A549 (cell line): ENCODE measurements around the gene ARHGAP44.
A peak's percentile ranks its signal among the peaks of the same experiment; 100 is the strongest.

Experiments
- CBX2 ChIP-seq: fragments of 200-600 bp; sonication (generic); IDR thresholded peaks from 2 replicates; pipeline ENCODE4 v1.6.1; 2016; ENCODE audit warnings: low read depth, mild to moderate bottlenecking, borderline replicate concordance
- CEBPB ChIP-seq, 2 experiments: fragments of >200 bp in 1 of 2; sonication (Bioruptor Twin) in 1 of 2; formaldehyde crosslinking in 1 of 2; IDR thresholded peaks; 2 replicates each; pipeline ENCODE4 v1.6.1; 2012 to 2016
- ESRRA ChIP-seq: fragments of 150-350 bp; IDR thresholded peaks from 2 replicates; pipeline ENCODE4 v1.6.1; 2014; ENCODE audit warnings: mild to moderate bottlenecking, low read length, borderline replicate concordance
- MAZ ChIP-seq: fragments of 150-350 bp; IDR thresholded peaks from 2 replicates; pipeline ENCODE4 v1.6.1; 2014; ENCODE audit warnings: antibody characterized with exemption, low read depth, low read length, borderline replicate concordance
- NR3C1 ChIP-seq: fragments of >200 bp; sonication (Bioruptor Twin); formaldehyde crosslinking; IDR thresholded peaks from 3 replicates; pipeline ENCODE4 v1.6.1; 2017
- POLR2A ChIP-seq: IDR thresholded peaks from 2 replicates; pipeline ENCODE4 v1.6.1; 2012; ENCODE audit warnings: mild to moderate bottlenecking, low read length
- RAD21 ChIP-seq, 2 experiments: fragments of >200 bp in 1 of 2; sonication (Bioruptor Twin) in 1 of 2; formaldehyde crosslinking in 1 of 2; IDR thresholded peaks in 1 of 2; conservative IDR thresholded peaks in 1 of 2; 2 replicates in 1 of 2; 3 replicates in 1 of 2; pipeline ENCODE4 v1.6.1; 2012 to 2018; ENCODE audit warnings: inconsistent platforms in 1 of 2
- RARB ChIP-seq: fragments of 250-450 bp; sonication (Bioruptor Pico); IDR thresholded peaks from 2 replicates; pipeline ENCODE4 v1.8.0; 2021; ENCODE audit warnings: mild to moderate bottlenecking, moderate library complexity
- RFX5 ChIP-seq: fragments of 450-650 bp; IDR thresholded peaks from 2 replicates; pipeline ENCODE4 v1.7.1; 2014; ENCODE audit warnings: antibody characterized with exemption, mild to moderate bottlenecking, moderate library complexity
- TF ChIP-seq, protein P1 (sequence below): fragments of >200 bp; sonication (Bioruptor Twin); formaldehyde crosslinking; IDR thresholded peaks from 3 replicates; pipeline ENCODE4 v1.5.1; 2016
- TF ChIP-seq, protein P2 (sequence below): fragments of 250-450 bp; sonication (Bioruptor Pico); IDR thresholded peaks from 2 replicates; pipeline ENCODE4 v1.5.0; 2020; ENCODE audit warnings: low read depth, mild to moderate bottlenecking, moderate library complexity
- TF ChIP-seq, protein P3 (sequence below): IDR thresholded peaks from 2 replicates; pipeline ENCODE4 v1.6.1; 2012

DNA sequence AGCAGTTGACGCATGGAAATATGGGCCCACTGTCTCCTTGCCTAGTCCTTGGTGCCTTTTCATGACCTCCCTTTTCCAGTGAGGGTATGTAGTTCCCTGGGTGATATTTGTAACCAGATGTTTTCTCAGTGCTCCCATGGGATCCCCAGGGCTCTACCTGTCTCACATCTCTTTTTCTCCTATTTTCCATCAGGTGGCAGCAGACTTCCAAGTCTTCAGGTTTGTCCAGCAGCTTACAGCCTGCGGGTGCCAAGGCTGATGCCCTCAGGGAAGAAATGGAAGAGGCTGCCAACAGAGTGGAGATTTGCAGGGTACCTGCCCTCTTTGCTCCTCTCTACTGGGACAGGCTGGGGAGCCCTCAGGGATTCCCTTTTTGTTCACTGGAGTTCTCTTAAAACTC, 139.4 kb downstream of the ARHGAP44 start:
- TF ChIP-seq ESRRA (no peak), RARB (CRISPR knock-in tag) (no peak), CEBPB (IDR thresholded peaks at IDR 0.05) (no peak), CBX2 (no peak), POLR2A (no peak), RAD21 (conservative IDR thresholded peaks at IDR 0.05 in 1 of 2, IDR thresholded peaks at IDR 0.05 in 1 of 2) (peak; percentile 48 to 49; a peak in 4 of 5 replicates), RFX5 (no peak), MAZ (no peak), NR3C1 (no peak)
- TF ChIP-seq, protein P1, sequence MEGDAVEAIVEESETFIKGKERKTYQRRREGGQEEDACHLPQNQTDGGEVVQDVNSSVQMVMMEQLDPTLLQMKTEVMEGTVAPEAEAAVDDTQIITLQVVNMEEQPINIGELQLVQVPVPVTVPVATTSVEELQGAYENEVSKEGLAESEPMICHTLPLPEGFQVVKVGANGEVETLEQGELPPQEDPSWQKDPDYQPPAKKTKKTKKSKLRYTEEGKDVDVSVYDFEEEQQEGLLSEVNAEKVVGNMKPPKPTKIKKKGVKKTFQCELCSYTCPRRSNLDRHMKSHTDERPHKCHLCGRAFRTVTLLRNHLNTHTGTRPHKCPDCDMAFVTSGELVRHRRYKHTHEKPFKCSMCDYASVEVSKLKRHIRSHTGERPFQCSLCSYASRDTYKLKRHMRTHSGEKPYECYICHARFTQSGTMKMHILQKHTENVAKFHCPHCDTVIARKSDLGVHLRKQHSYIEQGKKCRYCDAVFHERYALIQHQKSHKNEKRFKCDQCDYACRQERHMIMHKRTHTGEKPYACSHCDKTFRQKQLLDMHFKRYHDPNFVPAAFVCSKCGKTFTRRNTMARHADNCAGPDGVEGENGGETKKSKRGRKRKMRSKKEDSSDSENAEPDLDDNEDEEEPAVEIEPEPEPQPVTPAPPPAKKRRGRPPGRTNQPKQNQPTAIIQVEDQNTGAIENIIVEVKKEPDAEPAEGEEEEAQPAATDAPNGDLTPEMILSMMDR: peak; percentile 47
- TF ChIP-seq, protein P2, sequence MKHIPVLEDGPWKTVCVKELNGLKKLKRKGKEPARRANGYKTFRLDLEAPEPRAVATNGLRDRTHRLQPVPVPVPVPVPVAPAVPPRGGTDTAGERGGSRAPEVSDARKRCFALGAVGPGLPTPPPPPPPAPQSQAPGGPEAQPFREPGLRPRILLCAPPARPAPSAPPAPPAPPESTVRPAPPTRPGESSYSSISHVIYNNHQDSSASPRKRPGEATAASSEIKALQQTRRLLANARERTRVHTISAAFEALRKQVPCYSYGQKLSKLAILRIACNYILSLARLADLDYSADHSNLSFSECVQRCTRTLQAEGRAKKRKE (CRISPR knock-in tag): no peak
- TF ChIP-seq, protein P3, sequence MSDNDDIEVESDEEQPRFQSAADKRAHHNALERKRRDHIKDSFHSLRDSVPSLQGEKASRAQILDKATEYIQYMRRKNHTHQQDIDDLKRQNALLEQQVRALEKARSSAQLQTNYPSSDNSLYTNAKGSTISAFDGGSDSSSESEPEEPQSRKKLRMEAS: no peak
